ENCODE data around the gene ISLR2. TPM values are rescaled to one million over a fixed set of nuclear protein-coding genes. Genes with fewer than 3 reads are reported as not detected.

The ISLR2 gene
- total RNA-seq, 1 experiment from 2014 or later = not detected

DNA sequence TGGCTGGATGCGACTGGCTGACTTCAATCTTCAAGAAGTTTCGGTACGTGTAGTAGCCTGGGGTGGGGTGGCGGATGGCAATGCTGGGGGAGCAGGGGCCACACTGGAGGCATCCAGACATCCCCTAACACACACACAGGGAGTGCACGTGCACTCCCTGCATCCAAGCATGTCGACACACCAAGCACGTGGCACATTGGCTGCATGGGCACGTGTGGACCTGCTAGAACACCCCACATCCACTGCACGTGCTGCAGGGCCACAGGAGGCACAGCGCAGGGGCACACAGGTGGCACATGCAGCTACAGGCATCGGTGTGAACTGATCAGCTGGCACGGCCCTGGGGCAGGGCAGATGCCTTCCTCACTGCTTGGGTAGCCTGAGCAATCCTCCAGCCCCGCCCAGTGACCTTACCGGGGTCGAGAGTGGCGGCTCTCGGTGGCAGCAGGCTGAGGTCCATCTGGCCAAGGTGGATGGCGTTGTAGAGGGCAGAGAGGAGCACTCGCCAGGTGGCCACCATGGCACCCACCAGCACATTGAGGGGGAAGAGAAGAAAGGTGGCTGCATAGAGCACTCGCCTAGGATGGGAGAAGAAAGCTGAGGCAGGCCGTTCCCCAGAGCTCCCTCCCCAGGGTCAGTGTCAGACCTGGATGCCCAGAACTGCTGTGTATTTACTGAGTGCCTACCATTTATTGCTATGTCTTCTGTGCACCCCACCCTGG, 50.7 kb downstream of the ISLR2 start:
- DNase-seq = no peak
- no peaks in the 10 kb centered on the region for H3K36me3 ChIP-seq
- H3K9me3 ChIP-seq = no peaks in the 10 kb centered on the region
- H3K27me3 ChIP-seq = no peaks in the 10 kb centered on the region
- no peak overlapping the region for H3K4me3 ChIP-seq

DNA sequence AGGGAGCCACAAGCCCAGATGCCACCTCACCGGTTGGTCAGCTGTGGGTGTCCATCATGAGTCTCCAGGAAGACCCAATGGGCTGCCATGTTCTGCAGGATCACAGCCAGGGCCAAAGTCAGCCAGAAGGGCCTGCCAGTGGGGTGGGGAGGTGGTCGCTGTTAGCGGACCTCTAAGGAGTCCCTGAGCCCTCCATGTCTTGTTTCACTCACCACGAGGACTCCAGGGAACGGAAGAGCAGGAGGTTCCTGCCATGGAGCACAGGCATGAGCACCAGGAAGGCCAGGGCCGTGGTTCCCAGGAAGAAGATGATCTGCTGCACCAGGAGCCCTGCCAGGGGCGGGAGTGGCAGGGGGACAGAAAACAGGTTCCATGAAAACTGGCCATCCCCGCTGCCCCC, 51.7 kb downstream of the ISLR2 start:
- Histone ChIP-seq H3K36me3 (no peaks in the 10 kb centered on the region), H3K9me3 (no peaks in the 10 kb centered on the region), H3K4me3 (no peak overlapping the region), H3K27me3 (no peaks in the 10 kb centered on the region)
- no peak for DNase-seq

GRCh38 chr15:74184582-74185091, 54.3 kb downstream of the ISLR2 start:
- no peak for DNase-seq
- H3K36me3 ChIP-seq = no peaks in the 10 kb centered on the region

DNA sequence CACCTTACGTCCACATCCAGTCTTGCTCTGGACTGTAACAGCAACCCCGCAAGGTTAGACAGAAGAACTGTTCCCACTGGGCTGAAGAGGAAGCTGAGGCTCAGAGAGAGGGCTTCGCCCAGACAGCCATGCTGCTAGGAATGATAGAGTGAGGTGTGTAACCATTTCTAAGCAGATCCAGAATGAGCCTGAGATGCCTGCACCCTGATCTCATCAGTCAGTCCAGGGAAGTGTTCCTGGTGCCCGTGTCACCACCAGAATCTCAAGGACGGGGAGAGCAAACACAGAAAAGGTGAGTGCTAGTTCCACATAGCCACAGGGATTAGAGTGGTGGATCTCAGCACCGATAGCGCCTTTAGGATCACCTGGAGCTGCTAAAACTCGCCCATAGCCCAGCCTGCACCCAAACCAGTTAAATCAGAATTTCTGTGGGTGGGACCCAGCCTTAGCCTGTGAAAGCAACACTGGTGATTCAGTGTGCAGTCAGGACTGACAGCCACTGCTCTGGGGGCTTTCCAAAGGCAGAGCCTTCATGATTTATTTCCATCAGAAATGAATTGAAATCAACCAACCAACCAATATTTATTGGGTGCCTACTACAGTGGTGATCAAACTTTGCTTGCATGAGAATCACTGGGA, 55.4 kb downstream of the ISLR2 start:
- H3K4me3 ChIP-seq = no peak overlapping the region
- H3K27me3 ChIP-seq = no peaks in the 10 kb centered on the region
- no peaks in the 10 kb centered on the region for H3K36me3 ChIP-seq
- no peak for DNase-seq
- H3K9me3 ChIP-seq = no peaks in the 10 kb centered on the region

More at GRCh38 chr15:74184582-74185091, 54.3 kb downstream of the ISLR2 start:
- no peak overlapping the region for H3K4me3 ChIP-seq
- no peaks in the 10 kb centered on the region for H3K9me3 ChIP-seq
- no peaks in the 10 kb centered on the region for H3K27me3 ChIP-seq

Other genes with a start within 250 kb of the ISLR2 start
- gene LOXL1, start 204.1 kb upstream of the ISLR2 start, total RNA-seq (2014; rRNA removed; shearing (Covaris generic); ENCODE audit: low replicate concordance) = 206 and 224 TPM in 2 replicates
- gene STOML1, start 138.3 kb upstream of the ISLR2 start, total RNA-seq (2014; rRNA removed; shearing (Covaris generic); ENCODE audit: low replicate concordance) = 45.3 and 53.1 TPM in 2 replicates
- gene PML, start 135.9 kb upstream of the ISLR2 start, total RNA-seq (2014; rRNA removed; shearing (Covaris generic); ENCODE audit: low replicate concordance) = 19.5 and 39.8 TPM in 2 replicates
- not detected in 2 replicates for gene GOLGA6A, start 48.0 kb upstream of the ISLR2 start, total RNA-seq (2014; rRNA removed; shearing (Covaris generic); ENCODE audit: low replicate concordance)
- not detected in 2 replicates for gene ISLR, start 43.1 kb downstream of the ISLR2 start, total RNA-seq (2014; rRNA removed; shearing (Covaris generic); ENCODE audit: low replicate concordance)
- 1.4 and 1.9 TPM in 2 replicates for gene STRA6, start 72.2 kb downstream of the ISLR2 start, total RNA-seq (2014; rRNA removed; shearing (Covaris generic); ENCODE audit: low replicate concordance)
- gene CCDC33, start 105.7 kb downstream of the ISLR2 start, total RNA-seq (2014; rRNA removed; shearing (Covaris generic); ENCODE audit: low replicate concordance) = not detected in 2 replicates
- gene CYP11A1, start 237.1 kb downstream of the ISLR2 start, total RNA-seq (2014; rRNA removed; shearing (Covaris generic); ENCODE audit: low replicate concordance) = 0.30 and 6.3 TPM in 2 replicates